Nephron progenitor cell (in vitro differentiated cells): ENCODE measurements around the gene PHTF1.

Experiments used
- DNase-seq: peaks from one replicate; pipeline ENCODE4 v3.0.0; 2021
- H3K27ac Mint-ChIP-seq: 2 replicates; pipeline ENCODE4 v1.8.0; 2021; ENCODE audit warnings: mild to moderate bottlenecking, moderate library complexity, mixed read lengths
- H3K27me3 Mint-ChIP-seq: 2 replicates; pipeline ENCODE4 v1.8.0; 2021; ENCODE audit warnings: mild to moderate bottlenecking, low read depth, mixed read lengths; ENCODE audit not compliant: poor library complexity
- H3K36me3 Mint-ChIP-seq: 2 replicates; pipeline ENCODE4 v1.8.0; 2021; ENCODE audit warnings: low read depth, mixed read lengths
- H3K4me1 Mint-ChIP-seq: 2 replicates; pipeline ENCODE4 v1.8.0; 2021; ENCODE audit warnings: mixed read lengths
- H3K4me3 Mint-ChIP-seq: 2 replicates; pipeline ENCODE4 v1.8.0; 2021; ENCODE audit warnings: mild to moderate bottlenecking, moderate library complexity, mixed read lengths
- H3K9me3 Mint-ChIP-seq: 2 replicates; pipeline ENCODE4 v1.8.0; 2021; ENCODE audit warnings: mild to moderate bottlenecking, moderate library complexity, mixed read lengths
- TF ChIP-seq, protein P1 (sequence below): fragments of 200-600 bp; sonication (generic); IDR thresholded peaks from 2 replicates; pipeline ENCODE4 v1.5.0; 2021; ENCODE audit warnings: antibody characterized with exemption

PHTF1 gene

DNA sequence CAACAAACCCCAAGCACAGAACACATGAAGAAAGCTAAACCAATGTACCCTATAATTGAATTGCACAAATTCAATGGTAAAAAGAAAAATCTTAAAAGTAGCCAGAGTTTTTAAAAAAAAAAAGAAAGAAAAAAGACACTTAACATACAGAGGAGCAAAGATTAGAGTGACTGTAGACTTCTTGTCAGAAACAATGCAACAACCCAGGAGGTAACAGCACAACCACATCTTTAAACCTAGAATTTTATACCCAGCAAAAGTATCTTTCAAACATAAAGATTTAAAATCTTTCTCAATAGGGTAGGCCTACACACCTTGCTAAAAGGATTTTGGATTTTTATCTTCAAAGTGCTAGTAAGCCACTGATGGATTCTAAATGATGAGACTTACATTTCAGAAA is 64.4 kb downstream of the PHTF1 start:
- TF ChIP-seq, protein P1, sequence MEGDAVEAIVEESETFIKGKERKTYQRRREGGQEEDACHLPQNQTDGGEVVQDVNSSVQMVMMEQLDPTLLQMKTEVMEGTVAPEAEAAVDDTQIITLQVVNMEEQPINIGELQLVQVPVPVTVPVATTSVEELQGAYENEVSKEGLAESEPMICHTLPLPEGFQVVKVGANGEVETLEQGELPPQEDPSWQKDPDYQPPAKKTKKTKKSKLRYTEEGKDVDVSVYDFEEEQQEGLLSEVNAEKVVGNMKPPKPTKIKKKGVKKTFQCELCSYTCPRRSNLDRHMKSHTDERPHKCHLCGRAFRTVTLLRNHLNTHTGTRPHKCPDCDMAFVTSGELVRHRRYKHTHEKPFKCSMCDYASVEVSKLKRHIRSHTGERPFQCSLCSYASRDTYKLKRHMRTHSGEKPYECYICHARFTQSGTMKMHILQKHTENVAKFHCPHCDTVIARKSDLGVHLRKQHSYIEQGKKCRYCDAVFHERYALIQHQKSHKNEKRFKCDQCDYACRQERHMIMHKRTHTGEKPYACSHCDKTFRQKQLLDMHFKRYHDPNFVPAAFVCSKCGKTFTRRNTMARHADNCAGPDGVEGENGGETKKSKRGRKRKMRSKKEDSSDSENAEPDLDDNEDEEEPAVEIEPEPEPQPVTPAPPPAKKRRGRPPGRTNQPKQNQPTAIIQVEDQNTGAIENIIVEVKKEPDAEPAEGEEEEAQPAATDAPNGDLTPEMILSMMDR: no peak
- no peak for DNase-seq
- H3K36me3 Mint-ChIP-seq: peaks cover 99% of the 10 kb centered on the region
- no peaks in the 10 kb centered on the region for H3K27me3 Mint-ChIP-seq
- H3K4me1 Mint-ChIP-seq: no peaks in the 10 kb centered on the region
- H3K9me3 Mint-ChIP-seq: peaks cover 50% of the 10 kb centered on the region
- no peak overlapping the region for H3K27ac Mint-ChIP-seq
- H3K4me3 Mint-ChIP-seq: no peak overlapping the region

DNA sequence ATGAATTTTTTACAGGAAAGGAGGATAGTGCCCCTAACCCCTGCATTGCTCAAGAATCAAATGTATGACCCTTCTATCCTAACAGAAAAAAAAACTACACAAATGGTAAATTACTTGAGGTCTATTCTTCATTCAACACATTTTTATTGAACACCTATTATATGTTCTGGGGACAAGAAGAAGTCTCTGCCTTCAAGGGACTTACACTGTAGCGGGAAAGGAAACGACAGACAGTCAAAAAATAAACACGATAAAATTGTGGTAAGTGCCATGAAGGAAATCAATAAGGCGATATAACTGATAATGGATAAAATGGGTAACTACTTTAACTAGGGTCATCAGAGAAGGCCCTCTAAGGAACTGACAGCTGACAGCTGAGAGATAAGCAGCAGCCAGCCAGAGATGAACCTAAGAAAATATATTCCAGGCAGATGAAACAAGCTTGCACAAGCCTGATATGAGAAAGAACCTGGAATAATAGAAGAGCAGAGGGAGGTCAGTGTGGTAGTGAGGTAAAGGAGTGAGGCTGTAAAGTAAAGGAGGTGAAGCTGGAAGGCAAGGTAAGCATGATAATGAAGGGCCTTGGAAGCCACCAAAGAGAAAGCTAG is 66.4 kb downstream of the PHTF1 start:
- H3K4me3 Mint-ChIP-seq: no peak overlapping the region
- TF ChIP-seq, protein P1: no peak
- no peaks in the 10 kb centered on the region for H3K27me3 Mint-ChIP-seq
- DNase-seq: no peak
- H3K36me3 Mint-ChIP-seq: peaks cover 95% of the 10 kb centered on the region
- H3K4me1 Mint-ChIP-seq: no peaks in the 10 kb centered on the region
- H3K27ac Mint-ChIP-seq: no peak overlapping the region
- H3K9me3 Mint-ChIP-seq: peaks cover 61% of the 10 kb centered on the region

DNA sequence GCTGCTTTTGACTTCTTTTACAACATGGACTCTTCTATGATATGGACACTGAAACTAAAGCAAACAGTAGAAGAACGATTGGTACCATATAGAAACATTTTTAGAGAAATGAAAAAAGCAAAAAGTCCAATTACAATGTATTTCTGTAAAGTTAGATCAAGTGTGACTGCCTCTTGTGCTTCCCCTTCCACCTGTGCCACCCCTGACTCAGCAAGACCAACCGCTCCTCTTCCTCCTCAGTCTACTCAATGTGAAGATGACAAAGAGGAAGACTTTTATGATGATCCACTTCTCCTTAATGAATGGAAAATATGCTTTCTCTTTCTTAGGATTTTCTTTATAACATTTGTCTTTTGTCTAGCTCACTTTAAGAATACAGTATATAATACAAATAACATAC is 66.9 kb downstream of the PHTF1 start:
- DNase-seq: no peak
- Mint-ChIP-seq H3K27me3 (no peaks in the 10 kb centered on the region), H3K27ac (no peak overlapping the region), H3K4me1 (no peaks in the 10 kb centered on the region), H3K9me3 (peaks cover 61% of the 10 kb centered on the region), H3K4me3 (no peak overlapping the region), H3K36me3 (peaks cover 89% of the 10 kb centered on the region)
- TF ChIP-seq, protein P1: no peak

DNA sequence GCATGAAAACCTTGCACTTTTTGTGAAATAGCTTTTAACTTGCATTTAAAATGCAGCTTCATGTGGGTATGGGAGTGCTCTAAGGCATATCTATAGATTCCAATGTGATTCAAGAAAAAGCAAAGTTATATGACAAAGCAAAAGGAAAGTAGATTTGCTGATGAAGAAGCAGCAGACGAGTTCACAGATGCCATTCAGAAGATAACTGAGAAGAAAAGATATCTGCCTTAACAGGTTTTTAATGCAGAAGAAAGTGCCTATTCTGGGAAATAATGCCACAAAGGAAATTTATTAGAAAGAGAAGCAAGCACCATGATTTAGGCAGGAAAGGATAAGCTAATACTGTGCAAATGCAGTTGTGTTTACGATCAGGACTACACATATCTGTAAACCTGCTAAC is 68.1 kb downstream of the PHTF1 start:
- peaks cover 57% of the 10 kb centered on the region for H3K9me3 Mint-ChIP-seq
- no peak for DNase-seq
- H3K27ac Mint-ChIP-seq: no peak overlapping the region
- TF ChIP-seq, protein P1: no peak
- H3K36me3 Mint-ChIP-seq: peaks cover 77% of the 10 kb centered on the region
- H3K4me1 Mint-ChIP-seq: no peaks in the 10 kb centered on the region
- H3K4me3 Mint-ChIP-seq: no peak overlapping the region
- no peaks in the 10 kb centered on the region for H3K27me3 Mint-ChIP-seq

DNA sequence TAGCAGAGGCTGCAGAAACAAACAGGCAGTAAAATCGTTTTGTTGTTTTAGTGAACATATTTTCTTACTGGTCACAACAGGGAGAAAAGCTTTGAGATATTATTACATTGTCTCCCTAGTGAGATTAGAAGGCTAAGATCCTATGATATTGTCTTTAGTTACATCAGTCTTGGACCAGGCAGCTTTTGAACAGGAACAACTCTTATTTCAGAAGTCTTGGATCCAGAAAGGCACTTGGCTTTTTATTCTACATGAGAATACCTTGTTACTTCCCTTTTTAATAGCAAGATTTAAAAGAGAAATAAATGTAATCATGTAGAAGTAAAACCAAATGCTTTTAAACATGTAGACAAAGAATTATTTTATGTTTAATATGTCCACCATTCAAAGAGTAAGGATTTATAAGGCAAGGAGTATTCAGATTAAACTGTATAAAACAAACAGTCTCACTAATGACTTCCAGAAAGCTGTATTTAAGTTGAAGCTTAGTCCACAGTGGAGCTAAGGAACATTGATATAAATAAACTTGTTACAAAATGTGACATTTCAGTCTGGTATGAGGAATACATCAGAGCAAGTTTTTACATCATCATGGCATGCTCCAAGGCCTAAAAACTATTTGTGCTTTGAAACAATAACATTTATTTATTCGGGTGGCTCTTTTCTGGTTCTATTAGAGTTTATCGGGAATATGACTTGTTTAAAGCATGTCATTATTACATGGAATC is 72.2 kb downstream of the PHTF1 start:
- no peak overlapping the region for H3K4me3 Mint-ChIP-seq
- TF ChIP-seq, protein P1: no peak
- H3K4me1 Mint-ChIP-seq: peaks cover 13% of the 10 kb centered on the region
- H3K36me3 Mint-ChIP-seq: peaks cover 36% of the 10 kb centered on the region
- no peak for DNase-seq
- no peak overlapping the region for H3K27ac Mint-ChIP-seq
- peaks cover 17% of the 10 kb centered on the region for H3K9me3 Mint-ChIP-seq
- no peaks in the 10 kb centered on the region for H3K27me3 Mint-ChIP-seq

DNA sequence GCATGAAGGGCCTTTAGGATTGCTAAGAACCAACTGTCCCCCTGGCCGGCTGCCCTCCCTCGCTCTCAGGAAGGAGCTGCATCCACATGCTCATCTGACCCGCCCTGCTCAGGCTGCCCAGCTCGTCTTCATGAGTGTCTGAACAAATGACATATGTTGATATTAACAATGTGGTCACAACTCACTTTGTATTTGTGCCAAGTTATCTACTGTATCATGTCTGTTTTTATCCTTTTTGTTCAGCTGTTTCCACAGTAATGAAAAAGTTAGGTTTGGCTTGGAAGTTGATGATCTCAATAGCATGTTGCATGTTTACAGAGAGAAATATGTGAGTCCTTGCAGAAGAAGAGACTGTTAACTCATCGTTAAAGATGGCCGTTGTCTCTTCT is 75.1 kb downstream of the PHTF1 start:
- Mint-ChIP-seq H3K4me3 (no peak overlapping the region), H3K36me3 (peaks cover 14% of the 10 kb centered on the region), H3K4me1 (peaks cover 13% of the 10 kb centered on the region), H3K27ac (peak overlapping the region; percentile 69), H3K27me3 (no peaks in the 10 kb centered on the region), H3K9me3 (peaks cover 3% of the 10 kb centered on the region)
- TF ChIP-seq, protein P1: no peak
- DNase-seq: no peak
